Esophagus squamous epithelium (tissue), 4 donors: ENCODE measurements around the gene SPPL2B.

Experiments used
- CTCF ChIP-seq, 6 experiments: fragments of 450-650 bp in 4 of 6; fragments of 200-600 bp in 2 of 6; sonication (generic) in 2 of 6; IDR thresholded peaks; one replicate each; pipeline ENCODE4 v1.5.1; 2016 to 2019; ENCODE audit warnings: antibody characterized with exemption in 6 of 6, mild to moderate bottlenecking in 4 of 6, moderate library complexity in 4 of 6
- POLR2A ChIP-seq, 4 donors: fragments of 450-650 bp; IDR thresholded peaks; one replicate each; pipeline ENCODE4 v1.6.1; 2017; ENCODE audit warnings: antibody characterized with exemption in 4 of 4, mild to moderate bottlenecking in 4 of 4, moderate library complexity in 3 of 4

- TF ChIP-seq POLR2A (IDR thresholded peaks at IDR 0.05) (no peak), CTCF (IDR thresholded peaks at IDR 0.05) (no peak)
These were observed 33.0 kb downstream of the SPPL2B start for GRCh38 chr19:2361246-2362045.
